HK-2 (cell line): ENCODE data around the gene FAM171A2.

Source experiments
- DNase-seq: peaks from one replicate; pipeline ENCODE4 v3.0.0-alpha.2; 2018; ENCODE audit not compliant: unreplicated experiment

FAM171A2 gene

DNA sequence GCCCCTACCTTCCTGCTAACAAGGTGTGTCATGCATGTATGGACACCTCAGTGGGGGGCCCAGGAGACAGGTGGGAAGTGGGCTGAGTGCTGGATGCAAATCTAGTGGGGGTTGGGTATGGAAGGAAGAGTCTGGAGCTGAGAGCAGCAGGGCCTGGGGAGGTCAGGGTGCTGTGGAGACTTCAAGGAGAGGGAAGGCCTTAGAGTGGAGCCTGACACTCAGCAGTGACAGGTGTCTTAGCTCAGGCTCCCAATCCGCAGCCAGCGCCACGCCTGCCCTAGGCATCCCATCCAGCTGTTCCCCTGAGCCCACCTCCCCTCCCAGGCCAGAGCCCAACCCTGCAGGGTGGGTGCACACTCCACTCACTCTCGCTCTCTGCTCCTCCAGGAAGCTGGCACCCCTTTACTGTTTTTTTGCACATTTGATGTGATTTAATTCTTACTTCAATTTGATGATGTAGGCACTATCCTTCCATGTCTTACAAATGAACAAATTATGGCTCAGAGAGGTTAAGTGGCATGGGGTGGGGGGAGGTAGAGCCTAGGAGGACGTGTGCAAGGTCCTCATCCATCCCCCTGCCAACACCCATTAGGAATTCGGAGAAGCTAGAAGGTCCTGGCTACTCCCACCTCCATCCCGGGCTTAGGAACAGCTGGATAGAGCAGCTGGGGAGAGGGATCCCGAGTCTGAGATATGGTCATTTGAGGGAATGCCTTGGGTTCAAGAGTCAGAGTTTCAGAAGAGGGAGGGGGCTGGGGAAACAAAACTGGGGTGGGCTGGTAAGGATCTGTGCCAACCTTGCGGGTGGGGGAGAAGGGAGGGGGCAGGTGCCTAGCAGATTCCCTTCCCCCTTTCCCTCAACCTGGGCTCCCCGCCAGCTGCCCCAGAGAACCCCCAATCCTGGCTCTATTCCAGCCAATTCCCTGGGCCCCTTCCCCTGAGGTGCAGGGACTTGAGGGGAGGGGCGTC, 2.1 kb downstream of the FAM171A2 start:
- DNase-seq: no peak

DNA sequence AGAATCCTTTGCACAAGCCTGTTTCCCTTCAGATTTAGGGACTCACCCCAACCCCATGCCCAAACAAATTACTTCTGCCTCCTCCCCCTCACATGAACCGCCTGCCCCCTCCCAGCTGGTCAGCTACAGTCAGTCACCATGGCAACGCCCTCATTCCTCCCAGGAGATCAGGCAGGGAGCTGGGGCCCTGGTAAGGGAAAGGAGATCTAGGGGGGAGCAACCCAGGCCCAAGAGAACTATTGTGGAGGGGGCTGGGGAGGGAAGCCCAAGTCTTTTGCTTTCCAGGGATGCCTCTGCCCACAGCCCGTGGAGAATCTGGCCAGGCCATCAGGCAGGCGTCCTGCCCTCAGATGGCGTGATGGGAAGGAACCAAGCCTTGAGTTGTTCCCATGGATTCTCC, 2.8 kb downstream of the FAM171A2 start:
- no peak for DNase-seq

- DNase-seq: no peak
These were observed 3.5 kb downstream of the FAM171A2 start for GRCh38 chr17:44360144-44360533.

GRCh38 chr17:44359458-44360143, 4.1 kb downstream of the FAM171A2 start:
- no peak for DNase-seq

DNA sequence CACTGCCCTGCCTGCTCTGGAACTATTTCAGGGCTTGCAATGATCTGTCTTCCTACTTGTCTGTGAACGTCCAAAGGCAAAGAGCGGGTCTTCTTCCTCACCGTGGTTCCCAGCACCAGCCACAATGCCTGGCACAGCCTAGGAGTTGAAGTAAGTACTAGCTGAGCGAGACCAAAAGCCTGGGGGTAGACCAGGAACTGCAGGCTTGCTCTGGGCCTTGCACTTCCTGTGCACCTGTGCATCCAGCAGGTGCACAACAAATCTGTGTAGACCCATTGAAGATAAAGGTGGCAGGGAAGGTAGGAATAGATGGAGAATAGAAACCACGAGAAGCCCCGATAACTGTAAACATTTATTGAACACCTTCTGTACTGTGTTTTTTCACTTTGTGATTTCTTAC, 4.6 kb downstream of the FAM171A2 start:
- no peak for DNase-seq

GRCh38 chr17:44358066-44358465, 5.6 kb downstream of the FAM171A2 start:
- no peak for DNase-seq

DNA sequence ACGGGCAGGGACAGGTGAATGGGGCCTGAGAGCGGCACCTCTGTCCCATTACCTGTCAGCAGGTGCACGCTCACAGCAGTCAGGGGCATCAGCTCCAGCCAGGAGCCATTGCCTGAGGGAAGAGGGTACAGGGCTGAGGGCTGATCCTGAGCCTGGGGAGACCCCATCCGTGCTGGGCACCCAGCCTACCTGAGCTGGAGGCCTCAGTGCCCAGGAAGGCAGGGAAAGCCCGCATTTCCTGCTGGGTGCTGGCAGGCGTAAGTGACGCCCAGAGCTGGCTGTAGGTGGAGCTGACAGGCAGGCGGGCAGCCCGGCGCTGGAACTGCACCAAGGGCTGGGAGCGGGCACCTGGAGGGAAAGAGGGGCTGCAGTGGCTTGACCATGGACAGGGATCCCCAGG, 7.4 kb downstream of the FAM171A2 start:
- DNase-seq: no peak

DNA sequence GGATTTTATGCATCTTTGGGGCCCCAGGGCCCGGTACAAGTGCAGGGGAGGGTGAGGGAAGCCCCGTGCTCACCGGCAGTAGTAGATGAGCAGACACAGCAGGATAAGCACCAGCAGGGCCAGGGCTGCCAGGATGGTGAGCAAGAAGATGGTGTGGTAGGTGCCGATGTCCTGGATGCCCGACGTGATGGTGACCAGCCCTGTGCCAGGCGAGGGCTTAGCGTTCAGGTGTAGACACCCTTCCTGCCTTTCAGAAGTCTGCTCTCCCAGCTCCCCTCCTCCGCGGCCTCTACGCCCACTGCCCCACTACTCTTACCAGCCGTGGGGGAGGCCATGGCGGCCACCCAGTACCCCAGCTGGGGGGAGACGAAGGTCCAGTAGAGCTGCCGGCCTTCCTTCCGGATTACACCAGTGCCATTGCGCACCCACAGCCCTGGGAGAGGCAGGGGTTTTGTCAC, 8.0 kb downstream of the FAM171A2 start:
- no peak for DNase-seq

- DNase-seq: no peak
These were observed 8.8 kb downstream of the FAM171A2 start for GRCh38 chr17:44354582-44355561.

DNA sequence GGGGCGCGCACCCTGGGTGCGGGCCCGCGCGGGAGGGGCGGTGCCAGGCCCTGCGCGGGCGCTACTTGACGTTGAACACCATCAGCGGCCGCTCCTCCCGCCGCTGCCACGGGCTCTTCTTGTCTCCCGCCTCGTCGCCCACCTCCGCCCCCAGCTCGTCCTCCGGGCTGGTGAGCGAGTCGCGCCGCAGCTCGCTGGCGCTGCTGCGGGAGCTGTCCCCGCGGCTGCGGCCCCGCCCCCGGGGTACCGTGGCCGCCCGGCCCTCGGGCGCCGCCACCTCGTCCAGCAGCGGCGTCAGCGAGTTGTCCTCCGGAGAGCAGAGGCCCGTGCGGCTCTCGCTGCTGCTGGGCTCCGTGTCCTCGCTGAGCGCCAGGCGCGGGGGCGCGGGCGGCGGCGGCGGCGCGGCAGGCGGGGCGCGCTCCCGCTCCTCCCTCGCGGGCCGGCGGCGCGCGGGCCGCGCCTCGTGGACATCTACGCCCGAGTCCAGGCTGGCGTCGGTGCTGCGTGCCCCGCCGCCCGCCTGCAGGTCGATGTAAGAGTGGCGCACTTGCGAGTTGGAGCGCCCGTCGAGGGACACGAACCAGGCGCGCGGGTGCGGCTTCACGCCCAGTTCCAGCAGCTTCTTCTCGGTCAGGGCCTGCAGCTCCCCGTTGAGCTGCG, 9.9 kb downstream of the FAM171A2 start:
- DNase-seq: no peak

- DNase-seq: no peak
These were observed 10.6 kb downstream of the FAM171A2 start for GRCh38 chr17:44352828-44353671.

GRCh38 chr17:44351961-44352827, 11.5 kb downstream of the FAM171A2 start:
- DNase-seq: no peak

GRCh38 chr17:44351464-44351863, 12.2 kb downstream of the FAM171A2 start:
- DNase-seq: no peak

GRCh38 chr17:44350733-44351226, 12.9 kb downstream of the FAM171A2 start:
- peak; percentile 68 for DNase-seq

- no peak for DNase-seq
These were observed 14.0 kb downstream of the FAM171A2 start for GRCh38 chr17:44349553-44350070.

DNA sequence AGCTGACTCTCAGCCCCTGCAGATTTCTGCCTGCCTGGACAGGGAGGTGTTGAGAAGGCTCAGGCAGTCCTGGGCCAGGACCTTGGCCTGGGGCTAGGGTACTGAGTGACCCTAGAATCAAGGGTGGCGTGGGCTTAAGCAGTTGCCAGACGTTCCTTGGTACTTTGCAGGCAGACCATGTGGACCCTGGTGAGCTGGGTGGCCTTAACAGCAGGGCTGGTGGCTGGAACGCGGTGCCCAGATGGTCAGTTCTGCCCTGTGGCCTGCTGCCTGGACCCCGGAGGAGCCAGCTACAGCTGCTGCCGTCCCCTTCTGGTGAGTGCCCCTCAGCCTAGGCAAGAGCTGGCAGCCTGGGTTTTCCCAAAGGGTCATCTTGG, 14.7 kb downstream of the FAM171A2 start:
- DNase-seq: no peak

GRCh38 chr17:44348234-44348987, 15.2 kb downstream of the FAM171A2 start:
- DNase-seq: peak; percentile 54
